Small intestine (tissue), 7 donors: Measurements from ENCODE around the gene CIB4. TPM values are rescaled to one million over a fixed set of nuclear protein-coding genes. Genes with fewer than 3 reads are reported as not detected.

Experiments
- DNase-seq, 2 donors: peaks; one replicate each; pipeline versions ENCODE4 v3.0.0 to v3.0.0-alpha.2; 2013
- FAIRE-seq: peaks from 2 replicates; lab custom pipeline; 2012; peaks lifted over from hg19 to GRCh38; lab: Jason Lieb, UNC
- H3K27ac ChIP-seq, 3 donors: one replicate each; pipeline ENCODE4 v1.5.1; 2013; ENCODE audit warnings: low read length in 2 of 3, mild to moderate bottlenecking in 2 of 3, control low read depth in 1 of 3, inconsistent platforms in 1 of 3, low read depth in 1 of 3, moderate library complexity in 1 of 3
- H3K27me3 ChIP-seq, 3 donors: one replicate each; pipeline ENCODE4 v1.6.1; 2013; ENCODE audit warnings: low read length in 3 of 3, inconsistent platforms in 1 of 3; ENCODE audit not compliant: control insufficient read depth in 3 of 3, insufficient read depth in 3 of 3
- H3K36me3 ChIP-seq, 3 donors: one replicate each; pipeline ENCODE4 v1.6.1; 2013; ENCODE audit warnings: low read length in 3 of 3, inconsistent platforms in 1 of 3, low read depth in 1 of 3, mild to moderate bottlenecking in 1 of 3, moderate library complexity in 1 of 3; ENCODE audit not compliant: control insufficient read depth in 3 of 3, insufficient read depth in 2 of 3
- H3K4me1 ChIP-seq, 3 donors: one replicate each; pipeline ENCODE4 v1.6.1; 2013; ENCODE audit warnings: low read length in 2 of 3, inconsistent platforms in 1 of 3, low read depth in 1 of 3, mild to moderate bottlenecking in 1 of 3, moderate library complexity in 1 of 3; ENCODE audit not compliant: control insufficient read depth in 3 of 3, insufficient read depth in 2 of 3
- H3K4me3 ChIP-seq, 3 donors: one replicate each; pipeline ENCODE4 v1.5.1; 2013; ENCODE audit warnings: low read length in 3 of 3, control low read depth in 1 of 3, inconsistent platforms in 1 of 3, low read depth in 1 of 3, mild to moderate bottlenecking in 1 of 3, moderate library complexity in 1 of 3
- H3K9me3 ChIP-seq, 2 donors: one replicate each; pipeline ENCODE4 v1.6.1; 2013; ENCODE audit warnings: low read depth in 1 of 2, low read length in 1 of 2; ENCODE audit not compliant: control insufficient read depth in 2 of 2, insufficient read depth in 1 of 2
- WGBS, 3 donors: extraction: QIAGEN DNeasy Blood & Tissue Kit; methylation state at CpG; one replicate each; pipeline ENCODE4 v1.1.7; 2013; 5-methylcytosine and 5-hydroxymethylcytosine counted together
- polyA plus RNA-seq, 4 donors: library from polyadenylated mRNA; stranded (reverse) in 3 of 4; unstranded in 1 of 4; fragments of 200-250 nt in 3 of 4; fragments of 120-200 nt in 1 of 4; gene quantifications; one replicate each; pipeline versions ENCODE4 v1.2.1 to v1.2.3, GENCODE V29; 2013
- donor health status: healthy with polysubstance abuse.
- donor health status: control.
- donor health status: control.
- donor health status: Bipolar disorder and iron deficiency.
- donor health status: healthy.

The CIB4 gene
- polyA plus RNA-seq, 4 donors, result 0.15 TPM; not detected in 3

- WGBS, 3 donors, result 71 to 83% (median 82%) methylated on average over 4 of the region's 4 CpGs
- no peak for FAIRE-seq
- peaks cover 0 to 19% (median 2%) of the 10 kb centered on the region in 3 donors for H3K27me3 ChIP-seq
Measured at GRCh38 chr2:26679867-26680266, 38.7 kb upstream of the CIB4 start.

GRCh38 chr2:26678035-26678434 lies 36.9 kb upstream of the CIB4 start:
- no peaks in the 10 kb centered on the region for H3K36me3 ChIP-seq
- FAIRE-seq (no peak), DNase-seq (no peak)
- peaks cover 0 to 14% (median 2%) of the 10 kb centered on the region in 3 donors for H3K27me3 ChIP-seq
- H3K9me3 ChIP-seq, result peaks cover 0 to 5% of the 10 kb centered on the region in 2 donors
- no peak overlapping the region for H3K4me3 ChIP-seq
- H3K4me1 ChIP-seq, result no peaks in the 10 kb centered on the region
- no peak overlapping the region for H3K27ac ChIP-seq
- WGBS, 3 donors, result 91 to 94% (median 94%) methylated on average over 4 of the region's 4 CpGs

More at GRCh38 chr2:26679867-26680266, 38.7 kb upstream of the CIB4 start:
- Histone ChIP-seq H3K36me3 (no peaks in the 10 kb centered on the region), H3K4me1 (no peaks in the 10 kb centered on the region), H3K4me3 (no peak overlapping the region), H3K27ac (no peak overlapping the region), H3K9me3 (peaks cover 0 to 5% of the 10 kb centered on the region in 2 donors)
- DNase-seq, result no peak

- peaks cover 0 to 14% (median 2%) of the 10 kb centered on the region in 3 donors for H3K27me3 ChIP-seq
- no peaks in the 10 kb centered on the region for H3K36me3 ChIP-seq
- H3K4me1 ChIP-seq, result no peaks in the 10 kb centered on the region
- WGBS, 3 donors, result 90 to 92% (median 90%) methylated on average over 6 of the region's 6 CpGs
- H3K9me3 ChIP-seq, result peaks cover 0 to 5% of the 10 kb centered on the region in 2 donors
- H3K27ac ChIP-seq, result no peak overlapping the region
- FAIRE-seq, result no peak
- H3K4me3 ChIP-seq, result no peak overlapping the region
- no peak for DNase-seq
Measured at GRCh38 chr2:26675651-26676255, 34.6 kb upstream of the CIB4 start.

GRCh38 chr2:26674771-26675170 lies 33.6 kb upstream of the CIB4 start:
- no peak overlapping the region for H3K27ac ChIP-seq
- peaks cover 0 to 14% (median 2%) of the 10 kb centered on the region in 3 donors for H3K27me3 ChIP-seq
- H3K9me3 ChIP-seq, result peaks cover 0 to 5% of the 10 kb centered on the region in 2 donors
- FAIRE-seq (no peak), DNase-seq (no peak)
- no peaks in the 10 kb centered on the region for H3K4me1 ChIP-seq
- H3K4me3 ChIP-seq, result no peak overlapping the region
- 82 to 89% (median 89%) methylated on average over 13 of the region's 13 CpGs for WGBS, 3 donors
- no peaks in the 10 kb centered on the region for H3K36me3 ChIP-seq

- FAIRE-seq (no peak), DNase-seq (no peak)
- H3K27me3 ChIP-seq, result peaks cover 0 to 14% (median 2%) of the 10 kb centered on the region in 3 donors
- H3K4me3 ChIP-seq, result no peak overlapping the region
- H3K9me3 ChIP-seq, result peaks cover 0 to 5% of the 10 kb centered on the region in 2 donors
- no peaks in the 10 kb centered on the region for H3K36me3 ChIP-seq
- no peaks in the 10 kb centered on the region for H3K4me1 ChIP-seq
- WGBS, 3 donors, result 80 to 85% (median 83%) methylated on average over 14 of the region's 14 CpGs
- H3K27ac ChIP-seq, result no peak overlapping the region
Measured at GRCh38 chr2:26674002-26674751, 33.0 kb upstream of the CIB4 start.

- Histone ChIP-seq H3K4me1 (no peaks in the 10 kb centered on the region), H3K27me3 (peaks cover 0 to 15% (median 2%) of the 10 kb centered on the region in 3 donors), H3K4me3 (no peak overlapping the region), H3K9me3 (peaks cover 0 to 5% of the 10 kb centered on the region in 2 donors), H3K27ac (no peak overlapping the region), H3K36me3 (no peaks in the 10 kb centered on the region)
- DNase-seq, result no peak
- 84 to 86% (median 86%) methylated on average over 9 of the region's 9 CpGs for WGBS, 3 donors
- FAIRE-seq, result no peak
Measured at GRCh38 chr2:26672818-26673393, 31.7 kb upstream of the CIB4 start.

- H3K27ac ChIP-seq, result no peak overlapping the region
- H3K9me3 ChIP-seq, result peaks cover 0 to under 1% of the 10 kb centered on the region in 2 donors
- H3K4me3 ChIP-seq, result no peak overlapping the region
- H3K4me1 ChIP-seq, result no peaks in the 10 kb centered on the region
- peaks cover 0 to 15% (median 0%) of the 10 kb centered on the region in 3 donors for H3K27me3 ChIP-seq
- FAIRE-seq, result no peak
- no peaks in the 10 kb centered on the region for H3K36me3 ChIP-seq
- 74 to 82% (median 77%) methylated on average over 11 of the region's 11 CpGs for WGBS, 3 donors
- no peak for DNase-seq
Measured at GRCh38 chr2:26672112-26672817, 31.1 kb upstream of the CIB4 start.

- WGBS, 3 donors, result 72 to 83% (median 76%) methylated on average over 5 of the region's 5 CpGs
- no peaks in the 10 kb centered on the region for H3K36me3 ChIP-seq
- no peak overlapping the region for H3K27ac ChIP-seq
- FAIRE-seq, result no peak
- DNase-seq, result no peak
- H3K4me1 ChIP-seq, result no peaks in the 10 kb centered on the region
- no peak overlapping the region for H3K4me3 ChIP-seq
- peaks cover 0 to 15% (median 0%) of the 10 kb centered on the region in 3 donors for H3K27me3 ChIP-seq
- no peaks in the 10 kb centered on the region for H3K9me3 ChIP-seq
Measured at GRCh38 chr2:26671691-26672090, 30.5 kb upstream of the CIB4 start.
